Measurements from ENCODE around the gene TLK1. TPM values are rescaled to one million over a fixed set of nuclear protein-coding genes. Genes with fewer than 3 reads are reported as not detected.

Gene TLK1
- total and polyA plus RNA-seq, 9 of the 15 experiments (the other 6 are each of a cell fraction or from before 2014, with no cell fraction given), result 20.2 to 101 (median 40.5) TPM

DNA sequence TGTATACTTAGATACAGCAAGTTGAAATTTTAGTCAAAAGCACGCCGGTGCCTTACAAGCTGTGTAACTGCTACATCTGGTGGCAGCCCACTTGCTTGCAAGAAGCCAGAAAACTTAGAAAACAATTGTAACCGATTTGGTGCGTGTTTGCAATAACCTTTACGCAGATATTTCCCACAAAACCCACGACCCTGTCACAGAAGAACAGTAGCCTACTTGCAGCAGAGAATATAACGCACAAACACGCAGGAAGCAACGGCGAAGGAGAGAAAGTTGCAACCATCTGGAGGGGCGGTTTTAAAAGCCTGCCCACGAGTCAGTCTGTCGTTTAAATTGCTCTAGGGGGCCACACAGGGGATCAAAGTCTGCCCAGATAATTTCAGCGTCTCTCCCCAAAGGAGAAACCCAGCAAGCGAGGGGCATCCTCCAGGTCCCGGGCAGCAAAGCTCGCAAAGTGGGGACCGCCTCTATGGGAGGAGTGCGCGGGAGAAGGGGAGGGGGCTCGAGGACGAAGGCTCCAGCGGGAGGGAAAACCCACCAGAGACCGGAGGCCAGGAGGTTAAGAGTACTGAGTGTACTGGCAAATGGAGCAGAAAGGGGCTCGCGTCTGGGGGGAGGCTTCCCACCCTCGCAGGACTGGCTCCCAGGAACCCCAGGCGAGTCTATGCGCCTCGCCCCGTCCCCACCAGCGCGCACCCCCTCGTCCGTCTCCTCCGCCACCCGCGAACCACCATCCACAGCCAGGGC lies 1.1 kb downstream of the TLK1 start (continued):
- TF ChIP-seq, protein P1, sequence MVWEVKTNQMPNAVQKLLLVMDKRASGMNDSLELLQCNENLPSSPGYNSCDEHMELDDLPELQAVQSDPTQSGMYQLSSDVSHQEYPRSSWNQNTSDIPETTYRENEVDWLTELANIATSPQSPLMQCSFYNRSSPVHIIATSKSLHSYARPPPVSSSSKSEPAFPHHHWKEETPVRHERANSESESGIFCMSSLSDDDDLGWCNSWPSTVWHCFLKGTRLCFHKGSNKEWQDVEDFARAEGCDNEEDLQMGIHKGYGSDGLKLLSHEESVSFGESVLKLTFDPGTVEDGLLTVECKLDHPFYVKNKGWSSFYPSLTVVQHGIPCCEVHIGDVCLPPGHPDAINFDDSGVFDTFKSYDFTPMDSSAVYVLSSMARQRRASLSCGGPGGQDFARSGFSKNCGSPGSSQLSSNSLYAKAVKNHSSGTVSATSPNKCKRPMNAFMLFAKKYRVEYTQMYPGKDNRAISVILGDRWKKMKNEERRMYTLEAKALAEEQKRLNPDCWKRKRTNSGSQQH (CRISPR knock-in tag; IDR thresholded peaks at IDR 0.05), result no peak
- no peak for TF ChIP-seq BRCA1 (IDR thresholded peaks at IDR 0.05)
- TF ChIP-seq BRCA1 (CRISPR knock-in tag; IDR thresholded peaks at IDR 0.05), result no peak
- TF ChIP-seq COPS2 (conservative IDR thresholded peaks at IDR 0.05), result no peak
- TF ChIP-seq OTX1 (CRISPR knock-in tag; IDR thresholded peaks at IDR 0.05), result 0 out of 2 replicates have a peak, but pooled peaks have one; percentile 28
- TF ChIP-seq, protein P2, sequence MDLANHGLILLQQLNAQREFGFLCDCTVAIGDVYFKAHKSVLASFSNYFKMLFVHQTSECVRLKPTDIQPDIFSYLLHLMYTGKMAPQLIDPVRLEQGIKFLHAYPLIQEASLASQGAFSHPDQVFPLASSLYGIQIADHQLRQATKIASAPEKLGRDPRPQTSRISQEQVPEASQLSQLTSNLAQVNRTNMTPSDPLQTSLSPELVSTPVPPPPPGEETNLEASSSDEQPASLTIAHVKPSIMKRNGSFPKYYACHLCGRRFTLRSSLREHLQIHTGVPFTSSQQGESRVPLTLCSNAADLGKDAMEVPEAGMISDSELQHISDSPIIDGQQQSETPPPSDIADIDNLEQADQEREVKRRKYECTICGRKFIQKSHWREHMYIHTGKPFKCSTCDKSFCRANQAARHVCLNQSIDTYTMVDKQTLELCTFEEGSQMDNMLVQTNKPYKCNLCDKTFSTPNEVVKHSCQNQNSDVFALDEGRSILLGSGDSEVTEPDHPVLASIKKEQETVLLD (IDR thresholded peaks at IDR 0.05), result no peak
- TF ChIP-seq RB1 (IDR thresholded peaks at IDR 0.05; ENCODE audit: low read depth), result 0 out of 2 replicates have a peak, but pooled peaks have one; percentile 20
- TF ChIP-seq, protein P3, sequence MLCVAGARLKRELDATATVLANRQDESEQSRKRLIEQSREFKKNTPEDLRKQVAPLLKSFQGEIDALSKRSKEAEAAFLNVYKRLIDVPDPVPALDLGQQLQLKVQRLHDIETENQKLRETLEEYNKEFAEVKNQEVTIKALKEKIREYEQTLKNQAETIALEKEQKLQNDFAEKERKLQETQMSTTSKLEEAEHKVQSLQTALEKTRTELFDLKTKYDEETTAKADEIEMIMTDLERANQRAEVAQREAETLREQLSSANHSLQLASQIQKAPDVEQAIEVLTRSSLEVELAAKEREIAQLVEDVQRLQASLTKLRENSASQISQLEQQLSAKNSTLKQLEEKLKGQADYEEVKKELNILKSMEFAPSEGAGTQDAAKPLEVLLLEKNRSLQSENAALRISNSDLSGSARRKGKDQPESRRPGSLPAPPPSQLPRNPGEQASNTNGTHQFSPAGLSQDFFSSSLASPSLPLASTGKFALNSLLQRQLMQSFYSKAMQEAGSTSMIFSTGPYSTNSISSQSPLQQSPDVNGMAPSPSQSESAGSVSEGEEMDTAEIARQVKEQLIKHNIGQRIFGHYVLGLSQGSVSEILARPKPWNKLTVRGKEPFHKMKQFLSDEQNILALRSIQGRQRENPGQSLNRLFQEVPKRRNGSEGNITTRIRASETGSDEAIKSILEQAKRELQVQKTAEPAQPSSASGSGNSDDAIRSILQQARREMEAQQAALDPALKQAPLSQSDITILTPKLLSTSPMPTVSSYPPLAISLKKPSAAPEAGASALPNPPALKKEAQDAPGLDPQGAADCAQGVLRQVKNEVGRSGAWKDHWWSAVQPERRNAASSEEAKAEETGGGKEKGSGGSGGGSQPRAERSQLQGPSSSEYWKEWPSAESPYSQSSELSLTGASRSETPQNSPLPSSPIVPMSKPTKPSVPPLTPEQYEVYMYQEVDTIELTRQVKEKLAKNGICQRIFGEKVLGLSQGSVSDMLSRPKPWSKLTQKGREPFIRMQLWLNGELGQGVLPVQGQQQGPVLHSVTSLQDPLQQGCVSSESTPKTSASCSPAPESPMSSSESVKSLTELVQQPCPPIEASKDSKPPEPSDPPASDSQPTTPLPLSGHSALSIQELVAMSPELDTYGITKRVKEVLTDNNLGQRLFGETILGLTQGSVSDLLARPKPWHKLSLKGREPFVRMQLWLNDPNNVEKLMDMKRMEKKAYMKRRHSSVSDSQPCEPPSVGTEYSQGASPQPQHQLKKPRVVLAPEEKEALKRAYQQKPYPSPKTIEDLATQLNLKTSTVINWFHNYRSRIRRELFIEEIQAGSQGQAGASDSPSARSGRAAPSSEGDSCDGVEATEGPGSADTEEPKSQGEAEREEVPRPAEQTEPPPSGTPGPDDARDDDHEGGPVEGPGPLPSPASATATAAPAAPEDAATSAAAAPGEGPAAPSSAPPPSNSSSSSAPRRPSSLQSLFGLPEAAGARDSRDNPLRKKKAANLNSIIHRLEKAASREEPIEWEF (CRISPR knock-in tag; IDR thresholded peaks at IDR 0.05), result no peak
- TF ChIP-seq ZNF316 (IDR thresholded peaks at IDR 0.05), result no peak
- TF ChIP-seq, protein P4, sequence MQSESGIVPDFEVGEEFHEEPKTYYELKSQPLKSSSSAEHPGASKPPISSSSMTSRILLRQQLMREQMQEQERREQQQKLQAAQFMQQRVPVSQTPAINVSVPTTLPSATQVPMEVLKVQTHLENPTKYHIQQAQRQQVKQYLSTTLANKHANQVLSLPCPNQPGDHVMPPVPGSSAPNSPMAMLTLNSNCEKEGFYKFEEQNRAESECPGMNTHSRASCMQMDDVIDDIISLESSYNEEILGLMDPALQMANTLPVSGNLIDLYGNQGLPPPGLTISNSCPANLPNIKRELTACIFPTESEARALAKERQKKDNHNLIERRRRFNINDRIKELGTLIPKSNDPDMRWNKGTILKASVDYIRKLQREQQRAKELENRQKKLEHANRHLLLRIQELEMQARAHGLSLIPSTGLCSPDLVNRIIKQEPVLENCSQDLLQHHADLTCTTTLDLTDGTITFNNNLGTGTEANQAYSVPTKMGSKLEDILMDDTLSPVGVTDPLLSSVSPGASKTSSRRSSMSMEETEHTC (IDR thresholded peaks at IDR 0.05), result no peak
- TF ChIP-seq, protein P5, sequence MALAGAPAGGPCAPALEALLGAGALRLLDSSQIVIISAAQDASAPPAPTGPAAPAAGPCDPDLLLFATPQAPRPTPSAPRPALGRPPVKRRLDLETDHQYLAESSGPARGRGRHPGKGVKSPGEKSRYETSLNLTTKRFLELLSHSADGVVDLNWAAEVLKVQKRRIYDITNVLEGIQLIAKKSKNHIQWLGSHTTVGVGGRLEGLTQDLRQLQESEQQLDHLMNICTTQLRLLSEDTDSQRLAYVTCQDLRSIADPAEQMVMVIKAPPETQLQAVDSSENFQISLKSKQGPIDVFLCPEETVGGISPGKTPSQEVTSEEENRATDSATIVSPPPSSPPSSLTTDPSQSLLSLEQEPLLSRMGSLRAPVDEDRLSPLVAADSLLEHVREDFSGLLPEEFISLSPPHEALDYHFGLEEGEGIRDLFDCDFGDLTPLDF (CRISPR knock-in tag; IDR thresholded peaks at IDR 0.05), result peak; percentile 64; the same call in 1 of the 2 replicates
- TF ChIP-seq, protein P6, sequence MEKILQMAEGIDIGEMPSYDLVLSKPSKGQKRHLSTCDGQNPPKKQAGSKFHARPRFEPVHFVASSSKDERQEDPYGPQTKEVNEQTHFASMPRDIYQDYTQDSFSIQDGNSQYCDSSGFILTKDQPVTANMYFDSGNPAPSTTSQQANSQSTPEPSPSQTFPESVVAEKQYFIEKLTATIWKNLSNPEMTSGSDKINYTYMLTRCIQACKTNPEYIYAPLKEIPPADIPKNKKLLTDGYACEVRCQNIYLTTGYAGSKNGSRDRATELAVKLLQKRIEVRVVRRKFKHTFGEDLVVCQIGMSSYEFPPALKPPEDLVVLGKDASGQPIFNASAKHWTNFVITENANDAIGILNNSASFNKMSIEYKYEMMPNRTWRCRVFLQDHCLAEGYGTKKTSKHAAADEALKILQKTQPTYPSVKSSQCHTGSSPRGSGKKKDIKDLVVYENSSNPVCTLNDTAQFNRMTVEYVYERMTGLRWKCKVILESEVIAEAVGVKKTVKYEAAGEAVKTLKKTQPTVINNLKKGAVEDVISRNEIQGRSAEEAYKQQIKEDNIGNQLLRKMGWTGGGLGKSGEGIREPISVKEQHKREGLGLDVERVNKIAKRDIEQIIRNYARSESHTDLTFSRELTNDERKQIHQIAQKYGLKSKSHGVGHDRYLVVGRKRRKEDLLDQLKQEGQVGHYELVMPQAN (IDR thresholded peaks at IDR 0.05; ENCODE audit: borderline replicate concordance), result no peak; the same call in 1 of the 2 replicates
- TF ChIP-seq POLR2A (conservative IDR thresholded peaks at IDR 0.05), result peak; percentile 17
- peak; percentile 39; the same call in 1 of the 2 replicates for TF ChIP-seq BRD4 (IDR thresholded peaks at IDR 0.05)

Measured in K562 (cell line).